B cell (primary cell): ENCODE measurements around the gene FRMD4B. TPM values are rescaled to one million over a fixed set of nuclear protein-coding genes. Genes with fewer than 3 reads are reported as not detected.

Experiments used
- ATAC-seq: fragments of 200-7000 bp; cut with Tn5 transposase; one replicate; pipeline ENCODE4 v1.10.0; 2021; ENCODE audit warnings: low read depth, mild to moderate bottlenecking, moderate number of reproducible peaks, moderate library complexity
- CTCF ChIA-PET: fragments of 350-600 bp; sonication (Branson Sonifier 250); formaldehyde crosslinking; loops from one replicate; lab custom pipeline; 2021; ENCODE audit warnings: antibody characterized with exemption, inconsistent platforms; lab: Charles Lee
- POLR2A ChIA-PET: fragments of 350-600 bp; sonication (Branson Sonifier 250); formaldehyde crosslinking; loops from one replicate; lab custom pipeline; 2021; ENCODE audit warnings: antibody characterized with exemption; lab: Charles Lee
- DNase-seq: peaks from one replicate; pipeline ENCODE4 v3.0.0; 2013
- H2AFZ ChIP-seq: 2 replicates; pipeline ENCODE4 v1.6.1; 2012; ENCODE audit warnings: mild to moderate bottlenecking, low read depth, low read length; ENCODE audit not compliant: insufficient read depth, poor library complexity, severe bottlenecking
- H3K27ac ChIP-seq, 2 donors: 1 replicate in 1 of 2; 2 replicates in 1 of 2; pipeline ENCODE4 v1.5.1; 2012 to 2013; ENCODE audit warnings: low read length in 2 of 2, mild to moderate bottlenecking in 2 of 2, moderate library complexity in 1 of 2
- H3K27me3 ChIP-seq, 4 experiments: fragments of 200-600 bp in 1 of 4; sonication (generic) in 1 of 4; replicated peaks in 1 of 4; 1 replicate in 2 of 4; 2 replicates in 2 of 4; pipeline versions ENCODE4 v1.6.1 to v1.7.0; 2013 to 2016; ENCODE audit warnings: low read length in 3 of 4, mild to moderate bottlenecking in 2 of 4, mixed read lengths in 1 of 4, moderate library complexity in 1 of 4; ENCODE audit not compliant: insufficient read depth in 4 of 4, control insufficient read depth in 3 of 4; ENCODE audit errors: control extremely low read depth in 1 of 4
- H3K36me3 ChIP-seq, 2 experiments: replicated peaks in 1 of 2; 1 replicate in 1 of 2; 2 replicates in 1 of 2; pipeline versions ENCODE4 v1.6.1 to v1.7.1; 2013; ENCODE audit warnings: low read length in 1 of 2; ENCODE audit not compliant: insufficient read depth in 2 of 2, control insufficient read depth in 1 of 2; ENCODE audit errors: control extremely low read depth in 1 of 2, extremely low read depth in 1 of 2
- H3K4me1 ChIP-seq, 2 donors: fragments of 200-600 bp in 1 of 2; sonication (generic) in 1 of 2; 1 replicate in 1 of 2; 2 replicates in 1 of 2; pipeline versions ENCODE4 v1.5.1 to v1.6.1; 2013 to 2017; ENCODE audit warnings: low read length in 2 of 2; ENCODE audit not compliant: control insufficient read depth in 2 of 2, insufficient read depth in 2 of 2
- H3K4me2 ChIP-seq: replicated peaks from 2 replicates; pipeline ENCODE3; 2012; ENCODE audit warnings: mild to moderate bottlenecking, low read depth, low read length; ENCODE audit not compliant: poor library complexity, severe bottlenecking
- H3K4me3 ChIP-seq, 5 experiments: fragments of 200-600 bp in 1 of 5; sonication (generic) in 1 of 5; 1 replicate in 3 of 5; 2 replicates in 2 of 5; pipeline versions ENCODE4 v1.5.1 to v1.7.0; 2011 to 2016; ENCODE audit warnings: low read length in 4 of 5, mild to moderate bottlenecking in 4 of 5, low read depth in 2 of 5, control low read depth in 1 of 5, moderate library complexity in 1 of 5; ENCODE audit not compliant: insufficient read depth in 1 of 5; ENCODE audit errors: control extremely low read depth in 1 of 5, extremely low read depth in 1 of 5
- H3K79me2 ChIP-seq: fragments of 200-600 bp; sonication (generic); one replicate; pipeline ENCODE4 v1.6.0; 2016; ENCODE audit warnings: low read length; ENCODE audit not compliant: control insufficient read depth, insufficient read depth
- H3K9ac ChIP-seq: fragments of 200-600 bp; sonication (generic); 2 replicates; pipeline ENCODE4 v1.6.1; 2017; ENCODE audit warnings: mild to moderate bottlenecking, low read length, moderate library complexity
- H3K9me3 ChIP-seq, 3 donors: one replicate each; pipeline versions ENCODE4 v1.6.1 to v1.7.1; 2013; ENCODE audit warnings: low read length in 2 of 3; ENCODE audit not compliant: control insufficient read depth in 2 of 3, insufficient read depth in 1 of 3; ENCODE audit errors: control extremely low read depth in 1 of 3
- H4K20me1 ChIP-seq: 2 replicates; pipeline ENCODE4 v1.6.0; 2012; ENCODE audit warnings: mild to moderate bottlenecking, low read length; ENCODE audit not compliant: insufficient read depth, control insufficient read depth, poor library complexity, severe bottlenecking
- H3K27ac Mint-ChIP-seq: one replicate; pipeline ENCODE4 v1.8.0; 2021; ENCODE audit warnings: mixed read lengths
- H3K27me3 Mint-ChIP-seq: one replicate; pipeline ENCODE4 v1.8.0; 2021; ENCODE audit warnings: mixed read lengths
- H3K4me1 Mint-ChIP-seq: one replicate; pipeline ENCODE4 v1.8.0; 2021; ENCODE audit warnings: mixed read lengths
- H3K4me3 Mint-ChIP-seq: one replicate; pipeline ENCODE4 v1.8.0; 2021; ENCODE audit warnings: mixed read lengths
- H3K9me3 Mint-ChIP-seq: one replicate; pipeline ENCODE4 v1.8.0; 2022; ENCODE audit warnings: mixed read lengths; ENCODE audit not compliant: insufficient read depth
- CTCF ChIP-seq: fragments of 200-600 bp; IDR thresholded peaks from one replicate; pipeline ENCODE4 v1.8.0; 2022; ENCODE audit warnings: antibody characterized with exemption, mild to moderate bottlenecking
- EZH2 ChIP-seq: IDR thresholded peaks from 2 replicates; pipeline ENCODE4 v1.6.1; 2012; ENCODE audit warnings: borderline replicate concordance, low read depth, mild to moderate bottlenecking, moderate library complexity, low read length; ENCODE audit not compliant: insufficient read depth, poor library complexity, severe bottlenecking
- WGBS: methylation state at CpG from one replicate; pipeline ENCODE4 v1.1.5; 2013; ENCODE audit warnings: missing lambda C conversion rate; ENCODE audit not compliant: insufficient coverage; 5-methylcytosine and 5-hydroxymethylcytosine counted together
- intact Hi-C: fragments of 100-400 bp; cut with micrococcal nuclease; formaldehyde crosslinking; loops from one replicate; pipeline ENCODE4 v1.10.0; 2022
- polyA plus RNA-seq: library from polyadenylated mRNA; depleted of rRNA; stranded (reverse); fragments of >200 nt; gene quantifications from 2 replicates; pipeline ENCODE4 v1.2.3, GENCODE V29; 2012
- total RNA-seq, 2 donors: library from RNA; stranded (reverse); fragments of 120-200 nt in 1 of 2; gene quantifications; 1 replicate in 1 of 2; 2 replicates in 1 of 2; pipeline versions ENCODE4 v1.2.3 to v1.2.4, GENCODE V29; 2013 to 2022

Gene FRMD4B
- total and polyA plus RNA-seq, 2 donors (not counting 1 experiment from before 2014, with no cell fraction given): 0.06 to 0.20 TPM

DNA sequence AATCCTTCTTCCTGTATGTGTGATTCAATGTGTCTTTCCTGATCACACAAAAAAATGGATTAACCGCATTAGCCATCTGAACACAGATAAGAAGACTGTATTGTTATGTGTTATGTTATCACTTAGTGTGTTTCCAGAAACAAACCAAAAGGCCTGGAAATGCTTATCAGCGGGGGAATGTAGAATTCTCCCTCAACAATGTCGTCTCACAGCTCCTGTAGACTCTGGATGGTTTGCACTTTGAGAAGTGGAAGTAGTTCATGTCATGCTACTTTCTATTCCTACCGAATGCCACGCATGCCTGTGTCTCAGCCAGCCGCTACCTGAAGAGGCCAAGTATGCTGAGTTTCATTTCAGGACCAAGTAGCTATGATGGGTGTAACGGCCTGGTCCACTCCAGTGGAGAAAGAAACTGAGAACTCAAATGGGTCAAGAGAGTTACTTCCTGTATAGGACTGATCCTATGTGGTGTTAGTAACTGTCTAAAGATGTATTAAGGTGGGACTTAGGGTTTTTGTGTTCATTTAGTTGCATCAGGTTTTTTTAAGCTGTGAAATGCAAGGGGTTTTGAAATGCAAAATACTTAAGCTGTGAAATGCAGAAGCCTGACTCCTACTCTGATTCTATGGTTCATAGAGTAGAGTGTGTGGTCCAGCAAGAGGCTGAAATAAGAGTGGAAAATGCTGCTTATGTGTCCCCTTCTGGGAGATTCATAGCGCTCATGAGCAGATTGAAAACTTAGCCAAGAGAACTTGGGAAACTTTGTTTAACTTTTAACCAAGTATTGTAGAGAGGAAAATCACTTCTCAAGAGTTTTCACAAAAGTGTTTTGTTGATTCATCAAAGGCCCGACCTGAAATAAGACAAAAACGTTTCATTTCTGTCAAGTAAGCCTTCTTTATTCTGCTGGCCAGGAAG lies 145.0 kb downstream of the FRMD4B start:
- Mint-ChIP-seq H3K27ac (no peak overlapping the region), H3K4me3 (no peak overlapping the region), H3K9me3 (no peaks in the 10 kb centered on the region), H3K4me1 (peaks cover 1% of the 10 kb centered on the region), H3K27me3 (no peaks in the 10 kb centered on the region)
- no peak overlapping the region for H2AFZ ChIP-seq
- intact Hi-C loops: no loop called here
- ChIA-PET CTCF (no interaction called here), POLR2A (no interaction called here)
- H4K20me1 ChIP-seq: no peaks in the 10 kb centered on the region
- no peak overlapping the region for H3K9ac ChIP-seq
- no peaks in the 10 kb centered on the region for H3K9me3 ChIP-seq
- H3K36me3 ChIP-seq: no peaks in the 10 kb centered on the region
- H3K79me2 ChIP-seq: no peaks in the 10 kb centered on the region
- no peak overlapping the region for H3K27ac ChIP-seq
- H3K4me2 ChIP-seq: no peak overlapping the region
- H3K4me1 ChIP-seq: no peaks in the 10 kb centered on the region
- no peak overlapping the region for H3K4me3 ChIP-seq
- H3K27me3 ChIP-seq: no peaks in the 10 kb centered on the region
- 99% methylated on average over 4 of the region's 10 CpGs for WGBS
- no peak for DNase-seq
- ATAC-seq: no peak
- TF ChIP-seq CTCF (no peak), EZH2 (no peak)

DNA sequence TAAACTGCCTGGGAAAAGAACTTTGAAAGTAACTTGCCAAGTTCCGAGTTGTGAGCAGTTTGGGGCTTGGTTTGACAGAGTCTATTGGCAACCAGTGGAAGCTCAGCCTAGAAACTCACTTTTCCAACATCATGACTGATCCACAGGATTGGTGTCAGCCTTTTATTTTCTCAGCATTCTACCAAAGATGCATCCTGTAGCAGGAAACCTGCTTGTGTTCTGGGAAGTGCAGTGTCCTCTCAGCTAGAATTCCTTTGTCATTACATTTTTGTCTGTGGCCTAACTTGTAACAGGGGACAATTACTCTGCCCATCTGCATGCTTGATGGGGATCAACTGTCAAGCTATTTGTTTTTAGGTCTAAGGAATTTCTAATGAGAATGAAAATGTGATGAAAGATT lies 146.8 kb downstream of the FRMD4B start:
- H3K4me2 ChIP-seq: no peak overlapping the region
- ChIA-PET CTCF (no interaction called here), POLR2A (no interaction called here)
- no peaks in the 10 kb centered on the region for H3K9me3 ChIP-seq
- no CpG with 5 or more reads among the region's 1 CpG for WGBS
- no peaks in the 10 kb centered on the region for H3K36me3 ChIP-seq
- no peaks in the 10 kb centered on the region for H3K27me3 Mint-ChIP-seq
- no peaks in the 10 kb centered on the region for H3K79me2 ChIP-seq
- no peak for ATAC-seq
- no peak overlapping the region for H3K27ac ChIP-seq
- H3K9me3 Mint-ChIP-seq: no peaks in the 10 kb centered on the region
- H2AFZ ChIP-seq: no peak overlapping the region
- no peak overlapping the region for H3K4me3 Mint-ChIP-seq
- no peak overlapping the region for H3K27ac Mint-ChIP-seq
- peaks cover 1% of the 10 kb centered on the region for H3K4me1 Mint-ChIP-seq
- no peaks in the 10 kb centered on the region for H4K20me1 ChIP-seq
- no peak for DNase-seq
- H3K27me3 ChIP-seq: no peaks in the 10 kb centered on the region
- no peak overlapping the region for H3K9ac ChIP-seq
- H3K4me3 ChIP-seq: no peak overlapping the region
- intact Hi-C loops: no loop called here
- TF ChIP-seq EZH2 (no peak), CTCF (no peak)
- H3K4me1 ChIP-seq: no peaks in the 10 kb centered on the region
